Stimulated activated effector memory CD8-positive, alpha-beta T cell treated with anti-CD3 and anti-CD28 coated beads, Interleukin-12 subunit alpha, Interleukin-12 subunit beta, amount 100 ng/mL, for 72 hours (primary cell): Measurements from ENCODE around the gene CDT1.
"Not testable (repeated sequence)": the region's sequence is repeated elsewhere in the genome, so short reads cannot be mapped to it uniquely, and the experiment has no call there.

Experiments
- ATAC-seq: fragments of 150-1000 bp; cut with Tn5 transposase; 2 replicates; pipeline ENCODE4 v1.10.0; 2021
- DNase-seq, 2 donors: peaks; one replicate each; pipeline ENCODE4 v3.0.0; 2021 to 2022; ENCODE audit warnings: low spot score in 2 of 2
- H3K27ac Mint-ChIP-seq: one replicate; pipeline ENCODE4 v1.8.0; 2022; ENCODE audit warnings: mild to moderate bottlenecking, mixed read lengths
- H3K36me3 Mint-ChIP-seq: one replicate; pipeline ENCODE4 v1.8.0; 2022; ENCODE audit warnings: mild to moderate bottlenecking, mixed read lengths
- H3K4me1 Mint-ChIP-seq: one replicate; pipeline ENCODE4 v1.8.0; 2022; ENCODE audit warnings: mixed read lengths
- H3K4me3 Mint-ChIP-seq: one replicate; pipeline ENCODE4 v1.8.0; 2022; ENCODE audit warnings: mild to moderate bottlenecking, mixed read lengths
- H3K9me3 Mint-ChIP-seq: one replicate; pipeline ENCODE4 v1.8.0; 2022; ENCODE audit warnings: mixed read lengths

Gene CDT1

GRCh38 chr16:88763502-88764053 lies 40.0 kb upstream of the CDT1 start:
- Mint-ChIP-seq H3K36me3 (peaks cover 39% of the 10 kb centered on the region), H3K9me3 (no peaks in the 10 kb centered on the region), H3K27ac (peak overlapping the region; percentile 1), H3K4me3 (no peak overlapping the region), H3K4me1 (peaks cover 59% of the 10 kb centered on the region)
- ATAC-seq (no peak), DNase-seq (no peak)

GRCh38 chr16:88764080-88764479 lies 39.5 kb upstream of the CDT1 start:
- ATAC-seq, result no peak
- DNase-seq, result no peak
- Mint-ChIP-seq H3K36me3 (peaks cover 39% of the 10 kb centered on the region), H3K4me1 (peaks cover 59% of the 10 kb centered on the region), H3K4me3 (no peak overlapping the region), H3K27ac (peak overlapping the region; percentile 1), H3K9me3 (no peaks in the 10 kb centered on the region)

GRCh38 chr16:88764913-88765349 lies 38.7 kb upstream of the CDT1 start:
- Mint-ChIP-seq H3K27ac (no peak overlapping the region), H3K36me3 (peaks cover 37% of the 10 kb centered on the region), H3K9me3 (no peaks in the 10 kb centered on the region), H3K4me1 (peaks cover 60% of the 10 kb centered on the region), H3K4me3 (no peak overlapping the region)
- ATAC-seq (no peak), DNase-seq (no peak)

GRCh38 chr16:88766975-88767374 lies 36.6 kb upstream of the CDT1 start:
- Mint-ChIP-seq H3K9me3 (no peaks in the 10 kb centered on the region), H3K4me1 (peaks cover 52% of the 10 kb centered on the region), H3K27ac (peak overlapping the region; percentile 90), H3K4me3 (peak overlapping the region; percentile 51), H3K36me3 (peaks cover 42% of the 10 kb centered on the region)
- ATAC-seq, result no peak
- no peak for DNase-seq

- Mint-ChIP-seq H3K9me3 (no peaks in the 10 kb centered on the region), H3K4me1 (peaks cover 52% of the 10 kb centered on the region), H3K36me3 (peaks cover 42% of the 10 kb centered on the region), H3K27ac (peak overlapping the region; percentile 90), H3K4me3 (peak overlapping the region; percentile 51)
- ATAC-seq (no peak), DNase-seq (no peak)
Observed at GRCh38 chr16:88767546-88768070, 36.0 kb upstream of the CDT1 start.

- Mint-ChIP-seq H3K4me3 (peak overlapping the region; percentile 51), H3K4me1 (peaks cover 50% of the 10 kb centered on the region), H3K9me3 (no peaks in the 10 kb centered on the region), H3K36me3 (peaks cover 38% of the 10 kb centered on the region), H3K27ac (peak overlapping the region; percentile 90)
- DNase-seq, result no peak
- no peak for ATAC-seq
Observed at GRCh38 chr16:88768071-88768783, 35.4 kb upstream of the CDT1 start.

- peak; percentile 48 for ATAC-seq
- H3K36me3 Mint-ChIP-seq, result peaks cover 39% of the 10 kb centered on the region
- peak overlapping the region; percentile 68 for H3K27ac Mint-ChIP-seq
- peak overlapping the region; percentile 29 for H3K4me3 Mint-ChIP-seq
- H3K4me1 Mint-ChIP-seq, result peaks cover 59% of the 10 kb centered on the region
- DNase-seq, result no peak
- H3K9me3 Mint-ChIP-seq, result no peaks in the 10 kb centered on the region
Observed at GRCh38 chr16:88769617-88770460, 33.8 kb upstream of the CDT1 start.

GRCh38 chr16:88770461-88771293 lies 32.9 kb upstream of the CDT1 start:
- Mint-ChIP-seq H3K27ac (peak overlapping the region; percentile 68), H3K4me1 (peaks cover 61% of the 10 kb centered on the region), H3K9me3 (no peaks in the 10 kb centered on the region), H3K36me3 (peaks cover 39% of the 10 kb centered on the region), H3K4me3 (peak overlapping the region; percentile 29)
- DNase-seq (no peak), ATAC-seq (peak; percentile 56)

- H3K9me3 Mint-ChIP-seq, result no peaks in the 10 kb centered on the region
- peak overlapping the region; percentile 29 for H3K4me3 Mint-ChIP-seq
- DNase-seq (no peak), ATAC-seq (no peak)
- peaks cover 39% of the 10 kb centered on the region for H3K36me3 Mint-ChIP-seq
- H3K4me1 Mint-ChIP-seq, result peaks cover 55% of the 10 kb centered on the region
- peak overlapping the region; percentile 68 for H3K27ac Mint-ChIP-seq
Observed at GRCh38 chr16:88771294-88771772, 32.3 kb upstream of the CDT1 start.

- not testable (repeated sequence) for H3K27ac Mint-ChIP-seq, H3K9me3 Mint-ChIP-seq, H3K4me3 Mint-ChIP-seq, DNase-seq, ATAC-seq
- peaks cover 50% of the 10 kb centered on the region for H3K4me1 Mint-ChIP-seq
- H3K36me3 Mint-ChIP-seq, result peaks cover 41% of the 10 kb centered on the region
Observed at GRCh38 chr16:88771781-88772180, 31.8 kb upstream of the CDT1 start.

- H3K36me3 Mint-ChIP-seq, result peaks cover 53% of the 10 kb centered on the region
- peaks cover 45% of the 10 kb centered on the region for H3K4me1 Mint-ChIP-seq
- ATAC-seq, result no peak
- DNase-seq, result no peak
- no peaks in the 10 kb centered on the region for H3K9me3 Mint-ChIP-seq
- no peak overlapping the region for H3K4me3 Mint-ChIP-seq
- peak overlapping the region; percentile 84 for H3K27ac Mint-ChIP-seq
Observed at GRCh38 chr16:88772871-88773811, 30.4 kb upstream of the CDT1 start.

GRCh38 chr16:88773812-88774291 lies 29.7 kb upstream of the CDT1 start:
- Mint-ChIP-seq H3K27ac (peak overlapping the region; percentile 84), H3K9me3 (no peaks in the 10 kb centered on the region), H3K4me1 (peaks cover 48% of the 10 kb centered on the region), H3K4me3 (no peak overlapping the region), H3K36me3 (peaks cover 57% of the 10 kb centered on the region)
- no peak for DNase-seq
- no peak for ATAC-seq

- H3K9me3 Mint-ChIP-seq, result no peaks in the 10 kb centered on the region
- ATAC-seq, result no peak
- peaks cover 48% of the 10 kb centered on the region for H3K36me3 Mint-ChIP-seq
- no peak for DNase-seq
- no peak overlapping the region for H3K4me3 Mint-ChIP-seq
- H3K4me1 Mint-ChIP-seq, result peaks cover 47% of the 10 kb centered on the region
- H3K27ac Mint-ChIP-seq, result peak overlapping the region; percentile 84
Observed at GRCh38 chr16:88774544-88775393, 28.8 kb upstream of the CDT1 start.
